Aorta (tissue), 5 donors: ENCODE results near the gene MCEMP1. TPM values are rescaled to one million over a fixed set of nuclear protein-coding genes. Genes with fewer than 3 reads are reported as not detected.

Experiments used
- ATAC-seq: fragments of 200-7000 bp; cut with Tn5 transposase; one replicate; pipeline ENCODE4 v1.9.1; 2022; ENCODE audit warnings: moderate library complexity; ENCODE audit not compliant: low FRiP score
- DNase-seq, 2 donors: peaks; one replicate each; pipeline ENCODE4 v3.0.0-alpha.2; 2020
- H3K27ac ChIP-seq, 2 donors: one replicate each; pipeline ENCODE4 v1.5.1; 2013; ENCODE audit warnings: low read length in 2 of 2, mild to moderate bottlenecking in 2 of 2, moderate library complexity in 2 of 2, control low read depth in 1 of 2, inconsistent platforms in 1 of 2, low read depth in 1 of 2
- H3K27me3 ChIP-seq, 2 donors: one replicate each; pipeline ENCODE4 v1.6.1; 2013; ENCODE audit warnings: control low read depth in 1 of 2, low read length in 1 of 2, mild to moderate bottlenecking in 1 of 2, moderate library complexity in 1 of 2; ENCODE audit not compliant: insufficient read depth in 2 of 2, control insufficient read depth in 1 of 2
- H3K36me3 ChIP-seq, 2 donors: one replicate each; pipeline ENCODE4 v1.6.1; 2013; ENCODE audit warnings: control low read depth in 1 of 2, low read length in 1 of 2, mild to moderate bottlenecking in 1 of 2; ENCODE audit not compliant: insufficient read depth in 2 of 2, control insufficient read depth in 1 of 2
- H3K4me1 ChIP-seq, 2 donors: one replicate each; pipeline ENCODE4 v1.6.1; 2013; ENCODE audit warnings: low read length in 2 of 2, control low read depth in 1 of 2, mild to moderate bottlenecking in 1 of 2, moderate library complexity in 1 of 2; ENCODE audit not compliant: insufficient read depth in 2 of 2, control insufficient read depth in 1 of 2
- H3K4me3 ChIP-seq, 2 donors: one replicate each; pipeline ENCODE4 v1.5.1; 2013; ENCODE audit warnings: low read length in 2 of 2, control low read depth in 1 of 2, mild to moderate bottlenecking in 1 of 2
- H3K9me3 ChIP-seq: one replicate; pipeline ENCODE4 v1.6.1; 2013; ENCODE audit warnings: mild to moderate bottlenecking, low read length; ENCODE audit not compliant: control insufficient read depth
- WGBS, 2 donors: extraction: QIAGEN DNeasy Blood & Tissue Kit; methylation state at CpG; one replicate each; pipeline ENCODE4 v1.1.7; 2013; 5-methylcytosine and 5-hydroxymethylcytosine counted together
- intact Hi-C, 2 donors: fragments of 100-400 bp; cut with DNase I; formaldehyde crosslinking; loops; one replicate each; pipeline versions ENCODE4 v1.14.2 to v1.15.0; 2022
- polyA plus RNA-seq, 2 donors: library from polyadenylated mRNA; stranded (reverse); fragments of 200-250 nt; gene quantifications; one replicate each; pipeline ENCODE4 v1.2.3, GENCODE V29; 2013
- total RNA-seq, 2 donors: library from RNA; stranded (reverse); fragmentation: NEBNext Ultra II Directional; extraction: Animal tissue kit (Norgen Biotek cat#: 25700); gene quantifications; one replicate each; pipeline ENCODE4 v1.2.1, GENCODE V29; 2021
- donor health status: healthy with polysubstance abuse.
- donor health status: Bipolar disorder and iron deficiency.
- donor health status: DM: no; HTN: no; CAD: no.
- donor health status: DM: no; HTN: no; CAD: no.
- donor health status: DM: yes; HTN: yes; CAD: no.

MCEMP1 gene
- total and polyA plus RNA-seq, 4 donors = 0.10 to 8.3 (median 2.5) TPM

GRCh38 chr19:7648265-7649014 lies 28.4 kb upstream of the MCEMP1 start:
- H3K4me1 ChIP-seq = no peaks in the 10 kb centered on the region
- no peak overlapping the region for H3K27ac ChIP-seq
- DNase-seq = no peak
- ATAC-seq = no peak
- no peaks in the 10 kb centered on the region for H3K36me3 ChIP-seq
- WGBS, 2 donors = 79% methylated on average over 15 of the region's 15 CpGs
- H3K9me3 ChIP-seq = no peaks in the 10 kb centered on the region
- no peak overlapping the region for H3K4me3 ChIP-seq
- H3K27me3 ChIP-seq = no peaks in the 10 kb centered on the region
- intact Hi-C loops = no loop called here

GRCh38 chr19:7650148-7650547 lies 26.7 kb upstream of the MCEMP1 start:
- no peak for ATAC-seq
- no peaks in the 10 kb centered on the region for H3K36me3 ChIP-seq
- H3K9me3 ChIP-seq = no peaks in the 10 kb centered on the region
- H3K4me1 ChIP-seq = no peaks in the 10 kb centered on the region
- 41 to 42% methylated on average over 2 of the region's 2 CpGs for WGBS, 2 donors
- intact Hi-C loops = loop anchor here (2.0 to 10.0 kb wide), 3 partner anchors 29 to 147 kb away; no protein-coding TSS in a partner anchor
- no peak for DNase-seq
- H3K27me3 ChIP-seq = no peaks in the 10 kb centered on the region
- no peak overlapping the region for H3K27ac ChIP-seq
- H3K4me3 ChIP-seq = no peak overlapping the region

- DNase-seq = peak; percentile 86 to 95
- Histone ChIP-seq H3K36me3 (no peaks in the 10 kb centered on the region), H3K9me3 (no peaks in the 10 kb centered on the region), H3K27me3 (no peaks in the 10 kb centered on the region), H3K27ac (no peak overlapping the region), H3K4me1 (no peaks in the 10 kb centered on the region), H3K4me3 (no peak overlapping the region)
- 3 to 4% methylated on average over 28 of the region's 28 CpGs for WGBS, 2 donors
- ATAC-seq = peak; percentile 88
- intact Hi-C loops = loop anchor here (1.0 to 10.0 kb wide), 3 partner anchors 28 to 145 kb away; partner anchors contain the start of gene TRAPPC5 (in 1 of the 2)
Observed at GRCh38 chr19:7652061-7652641, 24.7 kb upstream of the MCEMP1 start.

- 19 to 25% methylated on average over 8 of the region's 8 CpGs for WGBS, 2 donors
- intact Hi-C loops = loop anchor here (5.0 to 10.0 kb wide), 2 partner anchors 140 to 143 kb away; no protein-coding TSS in a partner anchor
- Histone ChIP-seq H3K27me3 (no peaks in the 10 kb centered on the region), H3K9me3 (no peaks in the 10 kb centered on the region), H3K4me1 (no peaks in the 10 kb centered on the region), H3K4me3 (no peak overlapping the region), H3K27ac (no peak overlapping the region), H3K36me3 (no peaks in the 10 kb centered on the region)
- DNase-seq (no peak), ATAC-seq (no peak)
Observed at GRCh38 chr19:7654401-7654800, 22.5 kb upstream of the MCEMP1 start.

- H3K27me3 ChIP-seq = no peaks in the 10 kb centered on the region
- no peak overlapping the region for H3K27ac ChIP-seq
- intact Hi-C loops = loop anchor here in 1 of 2 donors (10.0 kb wide), 1 partner anchor 139 kb away; no protein-coding TSS in a partner anchor
- no peak overlapping the region for H3K4me3 ChIP-seq
- WGBS, 2 donors = 70% methylated on average over 8 of the region's 8 CpGs
- H3K9me3 ChIP-seq = no peaks in the 10 kb centered on the region
- ATAC-seq (no peak), DNase-seq (no peak)
- H3K36me3 ChIP-seq = no peaks in the 10 kb centered on the region
- no peaks in the 10 kb centered on the region for H3K4me1 ChIP-seq
Observed at GRCh38 chr19:7655581-7655980, 21.3 kb upstream of the MCEMP1 start.

- no peaks in the 10 kb centered on the region for H3K36me3 ChIP-seq
- ATAC-seq = no peak
- WGBS, 2 donors = 39 to 45% methylated on average over 14 of the region's 14 CpGs
- no peak overlapping the region for H3K27ac ChIP-seq
- H3K27me3 ChIP-seq = no peaks in the 10 kb centered on the region
- peak in 1 of 2 donors; percentile 55 for DNase-seq
- no peaks in the 10 kb centered on the region for H3K4me1 ChIP-seq
- no peaks in the 10 kb centered on the region for H3K9me3 ChIP-seq
- H3K4me3 ChIP-seq = no peak overlapping the region
- intact Hi-C loops = loop anchor here in 1 of 2 donors (10.0 kb wide), 1 partner anchor 138 kb away; no protein-coding TSS in a partner anchor
Observed at GRCh38 chr19:7657131-7657751, 19.6 kb upstream of the MCEMP1 start.

- H3K27ac ChIP-seq = no peak overlapping the region
- no peaks in the 10 kb centered on the region for H3K9me3 ChIP-seq
- H3K4me1 ChIP-seq = no peaks in the 10 kb centered on the region
- ATAC-seq = no peak
- no peaks in the 10 kb centered on the region for H3K27me3 ChIP-seq
- no peak for DNase-seq
- WGBS, 2 donors = 36 to 38% methylated on average over 9 of the region's 9 CpGs
- H3K36me3 ChIP-seq = no peaks in the 10 kb centered on the region
- no peak overlapping the region for H3K4me3 ChIP-seq
- intact Hi-C loops = loop anchor here in 1 of 2 donors (10.0 kb wide), 1 partner anchor 137 kb away; no protein-coding TSS in a partner anchor
Observed at GRCh38 chr19:7658219-7658686, 18.6 kb upstream of the MCEMP1 start.

- 78 to 80% methylated on average over 8 of the region's 8 CpGs for WGBS, 2 donors
- no peaks in the 10 kb centered on the region for H3K9me3 ChIP-seq
- H3K36me3 ChIP-seq = no peaks in the 10 kb centered on the region
- H3K4me1 ChIP-seq = no peaks in the 10 kb centered on the region
- no peak for DNase-seq
- no peak overlapping the region for H3K27ac ChIP-seq
- no peak for ATAC-seq
- intact Hi-C loops = no loop called here
- H3K4me3 ChIP-seq = no peak overlapping the region
- H3K27me3 ChIP-seq = no peaks in the 10 kb centered on the region
Observed at GRCh38 chr19:7661744-7662538, 14.9 kb upstream of the MCEMP1 start.
